B cell (primary cell): ENCODE measurements around the gene B3GALT6.

Experiments used
- CTCF ChIP-seq: fragments of 200-600 bp; IDR thresholded peaks from one replicate; pipeline ENCODE4 v1.8.0; 2022; ENCODE audit warnings: antibody characterized with exemption, mild to moderate bottlenecking
- EZH2 ChIP-seq: IDR thresholded peaks from 2 replicates; pipeline ENCODE4 v1.6.1; 2012; ENCODE audit warnings: borderline replicate concordance, low read depth, mild to moderate bottlenecking, moderate library complexity, low read length; ENCODE audit not compliant: insufficient read depth, poor library complexity, severe bottlenecking

GRCh38 chr1:1228596-1229321 is 3.3 kb upstream of the B3GALT6 start:
- TF ChIP-seq CTCF (no peak), EZH2 (no peak)
